Mucosa of gallbladder (tissue), 1 donor: ENCODE data around the gene PDILT. TPM values are rescaled to one million over a fixed set of nuclear protein-coding genes. Genes with fewer than 3 reads are reported as not detected.

Experiments used
- DNase-seq: peaks from one replicate; pipeline ENCODE4 v3.0.0-alpha.2; 2020; ENCODE audit warnings: low spot score
- total RNA-seq: library from RNA; stranded (reverse); gene quantifications from one replicate; pipeline ENCODE4 v1.2.1, GENCODE V29; 2021
- donor health status: DM: no; HTN: no; CAD: no.

PDILT gene
- total RNA-seq, 1 donor from 2014 or later: not detected

DNA sequence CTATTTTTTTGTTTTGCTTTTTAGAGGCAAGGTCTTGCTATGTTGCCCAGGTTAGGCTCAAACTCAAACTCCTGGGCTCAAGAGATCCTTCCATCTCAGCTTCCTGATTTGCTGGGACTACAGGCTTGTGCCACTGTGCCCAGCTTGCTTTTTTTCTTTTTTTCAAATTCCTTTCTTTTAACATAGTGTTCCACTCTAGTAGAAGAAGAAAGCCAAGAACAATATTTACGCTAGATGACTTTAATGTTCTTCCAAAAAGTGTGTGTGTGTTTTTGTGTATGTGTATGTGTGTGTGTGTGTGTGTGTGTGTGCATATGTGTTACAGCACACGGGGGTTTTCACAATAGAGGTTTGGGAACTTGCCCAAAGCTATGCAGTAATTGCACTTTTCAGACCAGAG, 41.3 kb downstream of the PDILT start:
- DNase-seq: no peak

DNA sequence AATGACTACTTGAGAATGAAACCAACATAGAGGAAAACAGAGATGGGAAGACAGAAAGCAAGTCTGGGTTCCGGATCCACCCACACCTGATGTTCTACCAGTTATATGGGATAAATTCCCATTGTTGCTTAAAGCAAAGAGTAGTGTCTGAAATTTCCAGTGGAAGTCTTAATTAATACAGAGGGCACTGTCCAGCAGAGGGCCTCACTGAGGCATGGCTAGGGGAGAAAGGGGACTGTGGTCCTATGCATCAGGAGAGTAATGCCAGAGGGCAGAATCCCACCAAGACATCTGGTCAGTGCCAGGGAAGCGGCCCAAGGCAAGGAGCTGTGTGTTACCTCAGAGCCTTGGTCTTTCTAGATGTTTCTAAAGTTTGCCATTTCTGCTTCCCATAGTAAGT, 44.5 kb downstream of the PDILT start:
- no peak for DNase-seq

DNA sequence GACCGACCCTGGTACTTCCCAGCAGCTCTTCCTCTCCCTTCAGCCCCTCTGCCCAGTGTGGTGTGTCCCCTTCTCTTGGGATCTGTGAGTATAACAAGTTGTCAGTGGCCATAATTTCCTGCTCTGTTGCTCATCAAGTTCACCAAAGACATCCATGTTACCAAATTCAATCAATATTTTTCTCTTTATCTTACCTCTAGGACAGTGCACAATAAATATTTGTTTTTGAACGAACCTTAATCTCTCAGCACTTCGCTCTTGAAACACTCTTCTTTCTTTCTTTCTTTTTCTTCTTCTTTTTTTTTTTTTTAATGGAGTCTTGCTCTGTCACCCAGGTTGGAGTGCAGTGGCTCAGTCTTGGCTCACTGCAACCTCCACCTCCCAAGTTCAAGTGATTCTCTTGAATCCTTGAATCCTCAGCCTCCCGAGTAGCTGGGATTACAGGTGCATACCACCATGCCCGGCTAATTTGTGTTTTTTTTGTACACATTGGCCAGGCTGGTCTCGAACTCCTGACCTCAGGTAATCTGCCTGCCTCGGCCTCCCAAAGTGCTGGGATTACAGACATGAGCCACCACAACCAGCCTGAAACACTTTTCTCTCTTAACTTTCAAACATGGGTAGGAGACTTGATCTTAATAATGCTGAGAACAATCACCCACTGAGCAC, 49.3 kb downstream of the PDILT start:
- no peak for DNase-seq

DNA sequence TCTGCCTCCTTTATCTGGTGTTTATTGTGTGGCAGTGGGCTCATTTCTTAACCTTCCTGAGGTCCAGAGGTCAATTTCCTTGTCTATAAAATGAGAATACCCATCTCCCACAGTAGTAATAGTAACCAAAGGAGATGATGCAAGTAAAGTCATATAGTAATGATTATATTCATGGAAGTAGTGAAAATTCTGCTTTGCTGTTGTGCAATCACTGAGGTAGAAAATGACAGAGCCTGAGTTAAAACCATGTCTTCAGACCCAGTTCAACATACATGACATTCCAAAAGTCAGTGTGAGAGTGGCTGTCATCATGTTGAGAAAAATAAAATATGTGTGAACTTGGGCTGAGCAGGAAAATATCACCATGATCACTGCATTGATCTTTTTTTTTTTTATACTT, 51.2 kb downstream of the PDILT start:
- DNase-seq: no peak

DNA sequence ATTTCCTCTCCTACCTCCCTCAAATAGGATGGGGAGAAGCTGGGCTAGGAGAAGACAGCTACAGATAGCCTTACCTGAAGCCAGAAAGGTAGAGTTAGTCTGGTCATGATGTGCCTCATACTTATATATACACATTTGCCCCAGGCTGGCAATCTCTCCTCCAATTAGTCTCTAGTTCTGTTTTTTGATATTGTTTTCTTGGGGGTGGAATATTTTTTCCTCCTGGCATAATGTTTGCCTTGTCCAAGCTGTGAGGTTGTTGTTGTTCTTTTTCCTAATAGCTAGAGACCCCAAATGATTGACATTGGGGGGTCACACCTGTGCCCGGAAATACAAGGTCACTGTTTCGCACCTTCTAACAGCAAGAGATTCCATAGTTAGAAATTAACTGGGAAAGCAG, 51.9 kb downstream of the PDILT start, which contains the start of gene UMOD:
TSS of gene UMOD (minus strand) at position 101 of the 400 bp plus-strand sequence. CDS start 1,978 bp downstream, outside the sequence.
- no peak for DNase-seq

DNA sequence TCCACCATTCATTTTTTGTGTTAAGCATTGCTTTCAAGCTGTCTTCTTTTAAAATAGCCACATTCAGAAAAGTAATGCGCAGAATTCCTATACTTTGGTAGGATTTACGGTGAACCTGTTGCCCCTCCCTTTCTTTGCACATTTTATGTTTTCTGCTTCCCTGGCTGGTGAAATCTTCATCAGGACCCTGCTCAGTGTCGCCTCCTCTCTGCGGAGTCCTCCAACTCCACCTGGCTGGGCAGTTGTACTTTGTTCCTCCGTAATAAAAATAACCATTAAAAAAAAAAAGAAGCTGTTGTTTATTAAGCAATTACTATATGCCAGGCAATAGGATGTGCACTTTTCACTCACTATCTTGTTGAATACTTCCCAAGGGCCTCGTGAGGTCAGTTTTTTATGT, 54.9 kb downstream of the PDILT start:
- DNase-seq: no peak

DNA sequence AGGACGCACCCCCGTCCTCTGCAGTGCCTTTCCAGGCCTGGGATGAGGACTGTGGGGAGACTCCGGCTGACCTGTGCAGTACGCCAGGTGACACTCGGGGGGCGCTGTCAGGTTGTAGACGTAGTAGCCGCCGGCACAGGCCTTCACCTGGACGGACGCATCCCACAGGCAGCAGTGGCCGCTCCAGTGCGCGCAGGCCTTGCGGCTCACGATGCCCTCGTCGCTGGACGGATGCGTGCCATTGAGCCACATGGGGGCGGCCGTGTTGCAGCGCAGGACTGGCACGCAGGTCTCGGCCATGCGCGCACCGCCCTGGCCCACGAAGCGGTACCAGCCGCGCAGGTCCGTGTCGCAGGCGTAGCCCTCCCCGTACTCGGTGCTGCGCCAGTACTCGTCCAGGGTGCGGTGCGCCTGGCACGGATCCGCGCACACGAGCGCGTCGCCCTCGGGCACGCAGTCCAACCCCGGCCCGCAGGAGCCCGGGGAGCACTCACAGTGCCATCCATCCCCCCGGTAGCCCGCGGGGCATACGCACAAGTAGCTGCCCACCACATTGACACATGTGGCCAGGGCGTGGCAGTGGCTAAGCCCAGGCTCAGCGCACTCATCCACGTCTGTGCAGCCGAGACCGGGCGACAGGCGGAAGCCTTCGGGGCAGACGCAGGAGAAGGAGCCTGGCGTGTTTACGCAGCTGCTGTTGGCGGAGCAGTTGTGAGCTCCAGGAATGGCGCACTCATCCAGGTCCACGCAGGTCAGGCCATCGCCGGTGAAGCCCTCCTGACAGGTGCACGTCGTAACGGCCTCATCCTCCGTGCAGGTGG, 56.0 kb downstream of the PDILT start:
- peak; percentile 34 for DNase-seq

DNA sequence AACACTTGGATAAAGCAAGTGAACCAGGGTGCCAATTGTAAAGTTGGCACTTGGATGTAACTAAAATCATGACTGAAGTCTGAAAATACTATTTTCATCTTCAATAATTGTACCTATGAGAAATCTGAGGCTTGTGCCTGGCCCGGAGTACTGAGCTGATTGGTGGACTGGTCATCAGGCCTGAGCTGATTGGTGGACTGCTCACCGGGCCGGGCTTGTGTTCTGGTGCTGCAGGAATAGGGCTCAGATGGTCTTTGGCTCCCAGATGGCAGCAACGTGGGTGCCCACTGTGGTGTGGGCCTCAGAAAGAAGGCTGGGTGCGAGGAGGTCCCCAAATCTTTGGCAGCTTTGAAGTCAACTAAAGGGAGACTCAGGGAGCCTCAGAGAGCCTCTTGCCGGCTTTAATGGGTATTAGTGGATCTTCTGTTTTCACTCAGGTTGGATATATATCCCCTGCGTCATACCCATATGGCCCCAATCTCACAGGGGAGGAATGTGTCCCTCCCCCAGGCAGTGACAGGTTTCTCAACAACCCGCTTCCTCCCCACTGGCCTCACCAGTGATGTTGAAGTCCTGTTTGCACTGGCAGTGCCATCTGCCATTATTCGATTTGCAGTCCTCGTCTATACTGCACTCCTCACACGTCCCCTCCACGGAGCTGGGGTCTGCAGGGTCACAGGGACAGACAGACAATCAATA, 56.7 kb downstream of the PDILT start:
- no peak for DNase-seq

DNA sequence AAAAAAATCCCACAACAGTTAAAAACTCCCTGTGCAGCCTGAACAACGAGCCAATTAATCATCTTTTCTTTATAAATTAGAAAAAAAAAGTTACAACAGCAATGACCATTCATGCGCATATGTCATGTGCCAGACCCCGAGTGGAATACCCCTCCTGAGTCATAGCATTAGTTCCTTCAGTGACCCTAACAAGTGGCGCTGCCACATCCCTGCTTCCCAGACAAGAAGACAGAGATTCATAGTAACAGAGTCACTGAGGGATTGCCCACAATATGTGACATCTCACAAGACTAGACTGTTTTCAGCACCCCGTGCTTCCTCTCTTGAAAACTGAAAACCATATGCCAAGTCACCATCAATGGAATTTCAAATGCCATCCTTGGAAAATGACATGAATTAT, 59.9 kb downstream of the PDILT start:
- DNase-seq: no peak

DNA sequence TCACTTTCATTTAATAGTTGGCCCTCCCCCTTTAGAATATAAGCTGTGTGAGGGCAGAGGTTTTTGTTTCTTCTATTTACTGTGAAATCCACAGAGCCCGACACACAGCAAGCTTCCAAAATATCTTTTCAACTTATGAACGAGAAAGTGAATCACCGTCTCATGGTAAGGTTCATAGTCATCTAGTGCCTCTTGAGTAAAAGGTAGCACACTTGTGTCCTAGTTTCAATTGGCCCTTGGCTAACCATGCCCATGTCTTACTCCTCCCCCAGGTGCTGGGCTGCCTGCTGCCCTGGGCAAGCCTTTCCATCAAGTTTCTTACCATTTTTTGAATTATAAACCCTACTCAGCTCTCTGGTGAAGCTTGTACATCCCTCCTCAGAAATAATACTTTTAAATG, 64.8 kb downstream of the PDILT start:
- no peak for DNase-seq

DNA sequence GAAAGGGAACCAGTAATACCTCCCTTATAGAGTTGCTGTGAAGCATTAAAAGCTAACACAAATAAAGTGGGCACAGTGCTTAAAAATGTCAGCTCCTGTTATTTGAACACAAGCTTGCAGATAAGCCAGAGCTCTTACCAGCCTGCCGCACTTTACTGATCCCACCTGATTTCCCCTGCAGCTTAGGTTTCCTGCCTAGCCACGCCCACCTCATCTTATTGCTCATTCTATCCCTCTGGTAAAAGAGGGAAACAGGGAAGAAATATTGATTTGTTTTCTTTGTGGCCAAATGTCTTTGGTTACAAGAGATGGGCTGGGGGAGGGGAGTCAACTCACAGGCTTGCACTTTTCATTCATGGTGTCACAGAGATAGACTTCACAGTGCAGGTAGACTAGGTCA, 67.6 kb downstream of the PDILT start:
- no peak for DNase-seq

DNA sequence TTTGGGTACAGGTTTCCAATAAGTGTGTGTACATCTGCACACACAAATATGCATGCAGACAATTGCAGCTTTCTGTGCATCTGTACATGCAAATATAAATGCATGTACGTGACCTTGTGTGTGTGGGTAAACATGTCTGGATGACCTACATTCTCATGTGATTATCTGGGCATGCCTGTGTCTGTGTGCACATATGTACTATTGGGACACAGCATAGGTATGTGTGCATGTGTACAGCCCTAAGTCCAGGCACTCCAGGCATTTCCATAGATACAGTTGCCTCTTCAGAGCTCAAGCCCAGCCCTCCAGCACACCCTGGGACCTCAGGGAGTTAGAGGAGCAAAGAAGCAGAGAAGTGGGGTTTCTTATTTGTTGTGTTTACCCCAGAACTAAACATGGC, 70.1 kb downstream of the PDILT start:
- DNase-seq: no peak

DNA sequence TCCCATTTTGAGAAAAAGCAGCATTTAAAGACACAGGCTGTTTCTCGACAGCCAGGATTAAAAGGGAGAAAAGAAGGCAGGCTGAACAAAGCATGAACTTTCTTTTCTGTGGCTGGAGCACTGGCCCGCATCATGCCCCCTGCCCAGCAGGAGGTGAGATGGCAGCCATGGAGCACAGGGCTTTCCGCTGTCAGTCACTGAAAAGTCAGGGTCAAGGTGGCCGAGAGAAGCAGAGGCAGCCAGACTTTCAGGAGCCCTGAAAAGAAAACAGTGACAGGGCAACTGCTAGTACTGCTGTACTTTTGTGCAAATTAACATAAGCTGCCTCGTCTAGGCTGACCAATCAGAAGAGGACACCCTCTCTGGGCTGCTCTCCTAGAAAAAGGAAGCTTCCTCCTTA, 71.4 kb downstream of the PDILT start:
- DNase-seq: no peak

DNA sequence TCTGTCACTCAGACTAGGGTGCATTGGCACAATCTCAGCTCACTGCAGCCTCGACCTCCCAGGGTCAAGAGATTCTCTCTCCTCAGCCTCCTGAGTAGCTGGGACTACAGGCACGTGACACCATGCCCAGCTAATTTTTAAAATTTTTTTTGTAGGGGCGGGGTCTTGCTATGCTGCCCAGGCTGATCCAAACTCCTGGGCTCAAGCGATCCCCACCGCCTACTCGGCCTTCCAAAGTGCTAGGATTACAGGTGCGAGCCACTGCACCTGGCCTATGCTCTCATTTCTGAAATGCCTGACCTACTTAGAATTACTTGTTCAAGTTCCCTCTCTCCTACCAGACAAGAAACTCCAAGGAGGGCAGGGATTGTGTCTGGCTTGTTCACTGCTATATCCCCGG, 72.1 kb downstream of the PDILT start:
- no peak for DNase-seq

DNA sequence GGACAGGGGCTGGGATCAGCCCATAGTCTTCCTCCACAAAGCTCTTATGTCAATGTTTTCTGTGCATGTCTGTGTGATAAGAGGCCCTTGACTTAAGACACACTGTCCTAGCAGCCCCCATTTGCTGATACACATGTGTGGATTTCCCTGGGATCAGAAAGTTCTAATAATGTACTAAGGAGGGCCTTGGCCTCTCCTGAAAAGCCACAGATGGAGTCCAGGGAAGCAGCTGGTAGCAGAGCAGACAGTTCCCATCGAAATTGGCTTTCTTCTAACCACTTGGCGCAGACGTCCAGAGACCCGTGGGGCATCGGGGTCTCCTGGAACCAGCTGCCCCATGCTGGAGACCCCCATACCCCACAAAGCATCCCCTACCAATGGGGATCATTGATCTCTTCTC, 72.9 kb downstream of the PDILT start:
- DNase-seq: no peak

DNA sequence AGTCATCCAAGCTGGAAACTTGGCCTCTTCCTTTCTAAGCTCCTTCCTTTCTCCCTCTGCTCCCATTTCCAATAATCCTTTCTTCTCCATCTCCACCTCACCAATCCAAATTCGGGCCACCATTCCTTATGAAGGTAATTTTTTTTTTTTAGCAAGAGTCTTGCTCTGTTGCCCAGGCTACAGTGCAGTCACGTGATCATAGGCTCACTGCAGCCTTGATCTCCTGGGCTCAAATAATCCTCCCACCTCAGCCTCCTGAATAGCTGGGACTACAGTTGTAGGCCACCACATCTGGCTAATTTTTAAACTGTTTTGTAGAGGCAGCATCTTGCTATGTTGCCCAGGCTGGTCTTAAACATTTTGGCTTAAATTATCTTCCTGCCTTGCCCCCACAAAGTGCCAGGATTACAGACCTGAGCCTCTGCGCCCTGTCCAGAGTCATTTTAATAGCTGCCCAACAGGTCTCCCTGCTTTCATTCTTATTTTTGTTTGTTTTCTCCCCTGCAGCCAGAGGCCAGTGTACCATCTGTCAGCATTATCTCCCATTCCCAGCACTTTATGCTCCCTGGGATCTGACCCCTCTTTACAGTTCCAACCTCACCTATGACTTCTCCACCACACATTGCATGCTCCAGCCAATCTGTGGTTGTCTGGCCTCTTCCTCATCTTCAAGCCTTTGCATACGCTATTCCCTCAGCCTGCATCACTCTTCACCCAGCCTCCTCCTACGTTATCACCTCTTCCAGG, 75.0 kb downstream of the PDILT start:
- DNase-seq: no peak

DNA sequence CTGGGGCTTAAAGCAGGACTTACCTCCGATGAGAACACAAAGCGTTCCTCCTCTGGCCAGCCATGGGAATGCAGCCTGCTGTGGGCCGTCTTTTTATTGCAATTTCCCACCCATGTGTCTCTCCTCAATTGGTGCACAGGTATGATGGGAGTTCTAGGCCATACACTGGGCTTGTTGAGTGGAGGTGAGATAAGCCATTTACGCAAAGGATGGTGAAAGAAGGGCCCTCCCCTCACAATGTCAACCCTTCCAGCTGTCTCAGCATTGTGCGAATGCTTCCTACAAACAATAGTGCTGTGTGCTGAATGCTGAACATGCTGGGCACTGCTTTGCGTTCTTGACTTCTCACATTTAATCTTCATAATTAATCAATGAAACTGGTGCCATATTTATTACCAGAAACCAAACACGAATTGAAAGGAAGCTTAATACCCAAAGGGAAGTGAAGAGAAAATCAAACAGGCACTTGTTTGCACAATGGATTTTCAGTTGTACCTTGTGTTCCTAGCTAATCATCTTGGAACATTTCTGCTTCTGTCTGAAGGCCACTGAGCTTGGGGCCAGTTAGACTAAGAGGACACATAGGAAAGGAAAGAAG, 77.0 kb downstream of the PDILT start, which contains the start of gene GP2:
TSS of gene GP2 (minus strand) at position 70 of the 598 bp plus-strand sequence. CDS start 1,082 bp downstream, outside the sequence.
- DNase-seq: peak; percentile 38

DNA sequence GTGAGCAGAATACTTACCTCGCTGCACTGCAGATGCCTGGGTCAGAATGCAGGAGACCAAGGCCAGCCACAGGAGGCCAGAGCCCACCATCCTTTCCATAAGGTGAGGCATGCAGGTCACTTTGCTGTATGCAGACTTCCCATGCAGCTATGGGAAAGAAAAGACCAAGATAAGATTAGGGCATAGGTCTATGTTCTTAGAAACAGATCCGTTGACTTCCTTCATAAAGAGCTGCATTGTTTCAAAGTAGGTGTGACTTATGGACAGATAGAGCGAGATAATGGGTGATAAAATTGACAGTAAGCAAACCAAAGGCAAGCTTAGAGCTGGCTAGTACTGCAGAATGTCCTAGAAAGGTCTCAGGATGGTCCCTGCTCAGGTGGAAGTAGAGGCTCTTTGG, 78.2 kb downstream of the PDILT start:
- no peak for DNase-seq

DNA sequence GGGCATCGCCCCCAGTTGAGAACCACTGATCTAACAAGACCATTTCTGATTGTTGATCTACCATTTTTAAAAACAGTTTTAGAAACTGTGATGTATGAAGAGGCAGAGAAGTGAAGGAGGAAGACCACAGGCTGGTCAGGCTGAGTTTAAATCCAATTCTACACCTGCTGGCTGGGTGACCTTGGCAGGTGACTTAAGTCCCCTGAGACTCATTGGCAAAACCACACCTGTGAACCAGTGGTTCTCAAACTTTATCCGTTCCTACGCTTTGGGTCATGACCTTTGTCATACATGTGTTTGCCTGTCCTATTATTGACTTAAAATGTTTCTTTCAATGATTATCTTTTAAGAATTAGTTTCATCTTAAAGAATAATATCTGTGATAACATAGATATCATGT, 79.5 kb downstream of the PDILT start:
- no peak for DNase-seq

DNA sequence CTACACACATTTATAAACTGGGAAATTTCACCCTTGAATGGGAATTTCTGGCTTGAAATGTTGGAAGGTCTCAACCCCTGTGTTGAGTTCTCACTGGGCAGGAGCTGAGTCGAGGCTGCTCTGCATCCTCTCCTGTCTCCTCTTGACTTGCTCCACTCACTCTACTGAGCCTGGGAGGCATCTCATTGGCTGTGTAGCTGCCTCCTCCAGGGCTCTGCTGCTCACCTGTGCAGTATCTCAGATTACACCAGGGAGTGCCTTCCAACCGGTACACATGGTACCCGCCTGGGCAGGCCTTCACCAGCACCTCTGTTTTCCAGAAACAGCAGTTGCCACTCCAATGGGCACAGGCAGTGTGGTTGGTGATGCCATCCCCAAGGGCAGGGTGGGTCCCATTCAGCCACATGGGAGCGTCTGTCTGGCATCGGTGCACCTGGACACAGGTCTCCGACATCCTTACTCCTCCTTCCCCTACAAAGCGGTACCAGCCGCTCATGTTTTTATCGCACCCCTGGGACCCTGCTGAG, 80.9 kb downstream of the PDILT start:
- DNase-seq: no peak

DNA sequence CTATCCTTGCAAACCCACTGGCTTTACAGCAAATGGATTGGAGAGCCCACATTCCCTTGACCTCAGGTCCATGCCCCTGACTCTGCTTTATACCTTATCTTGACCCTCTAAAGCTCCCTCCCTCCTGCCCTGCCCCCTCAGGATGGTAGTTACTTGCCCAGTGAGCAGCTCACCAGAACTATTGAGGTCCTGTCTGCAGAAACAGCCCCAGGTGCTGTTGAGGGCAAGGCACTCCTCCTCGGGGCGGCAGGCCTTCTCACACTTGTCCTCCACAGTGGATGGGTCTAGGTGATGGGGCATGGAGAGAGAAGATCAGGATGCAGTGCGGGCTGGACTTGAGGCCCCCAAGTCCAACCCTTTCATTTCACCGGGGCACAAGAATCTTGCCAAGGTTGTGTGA, 81.8 kb downstream of the PDILT start:
- DNase-seq: no peak
